H9 (cell line): ENCODE data around the gene RNF213. TPM values are rescaled to one million over a fixed set of nuclear protein-coding genes. Genes with fewer than 3 reads are reported as not detected.

Experiments used
- DNase-seq: peaks from one replicate; pipeline ENCODE4 v3.0.0-alpha.2; 2017
- H2AFZ ChIP-seq: one replicate; pipeline ENCODE4 v1.6.1; 2013; ENCODE audit warnings: mild to moderate bottlenecking, low read length, control low read depth, moderate library complexity
- H2AK5ac ChIP-seq: 2 replicates; pipeline ENCODE4 v1.6.1; 2013; ENCODE audit warnings: low read length, control low read depth, mixed read lengths; ENCODE audit not compliant: insufficient read length
- H2BK120ac ChIP-seq: one replicate; pipeline ENCODE4 v1.6.1; 2013; ENCODE audit warnings: low read depth, mild to moderate bottlenecking, low read length, control low read depth, inconsistent platforms; ENCODE audit not compliant: poor library complexity, severe bottlenecking
- H2BK12ac ChIP-seq: 2 replicates; pipeline ENCODE4 v1.6.1; 2013; ENCODE audit warnings: low read length, control low read depth, mixed read lengths, low read depth; ENCODE audit not compliant: insufficient read length
- H2BK15ac ChIP-seq: 2 replicates; pipeline ENCODE4 v1.6.1; 2013; ENCODE audit warnings: low read depth, low read length, control low read depth
- H2BK20ac ChIP-seq: one replicate; pipeline ENCODE4 v1.6.1; 2013; ENCODE audit warnings: low read depth, mild to moderate bottlenecking, low read length, control low read depth, inconsistent platforms; ENCODE audit not compliant: poor library complexity, severe bottlenecking
- H2BK5ac ChIP-seq: 2 replicates; pipeline ENCODE4 v1.6.1; 2013; ENCODE audit warnings: low read length, control low read depth, mixed read lengths; ENCODE audit not compliant: insufficient read length
- H3K14ac ChIP-seq: 2 replicates; pipeline ENCODE4 v1.6.1; 2013; ENCODE audit warnings: low read length, control low read depth; ENCODE audit not compliant: insufficient read depth
- H3K18ac ChIP-seq: 2 replicates; pipeline ENCODE4 v1.6.1; 2013; ENCODE audit warnings: low read depth, mild to moderate bottlenecking, mixed read lengths, low read length, control low read depth; ENCODE audit not compliant: insufficient read length
- H3K23ac ChIP-seq: 2 replicates; pipeline ENCODE4 v1.6.1; 2013; ENCODE audit warnings: low read length, control low read depth, mixed read lengths, low read depth; ENCODE audit not compliant: insufficient read length
- H3K23me2 ChIP-seq: 2 replicates; pipeline ENCODE4 v1.6.1; 2013; ENCODE audit warnings: low read depth, mild to moderate bottlenecking, mixed read lengths, low read length, control low read depth; ENCODE audit not compliant: insufficient read length, poor library complexity, severe bottlenecking
- H3K27ac ChIP-seq: 2 replicates; pipeline ENCODE4 v1.5.1; 2013; ENCODE audit warnings: low read length, control low read depth, mixed read lengths, low read depth; ENCODE audit not compliant: insufficient read length
- H3K27me3 ChIP-seq: 2 replicates; pipeline ENCODE4 v1.6.1; 2013; ENCODE audit warnings: low read length, control low read depth, inconsistent platforms; ENCODE audit not compliant: insufficient read depth
- H3K4ac ChIP-seq: 2 replicates; pipeline ENCODE4 v1.6.1; 2013; ENCODE audit warnings: low read depth, mild to moderate bottlenecking, control low read depth, inconsistent platforms, low read length, moderate library complexity
- H3K4me1 ChIP-seq: 2 replicates; pipeline ENCODE4 v1.6.1; 2013; ENCODE audit warnings: low read length, control low read depth, inconsistent platforms; ENCODE audit not compliant: insufficient read depth
- H3K4me2 ChIP-seq: 2 replicates; pipeline ENCODE4 v1.6.1; 2013; ENCODE audit warnings: low read length, control low read depth, mixed read lengths; ENCODE audit not compliant: insufficient read length, insufficient read depth
- H3K56ac ChIP-seq: 2 replicates; pipeline ENCODE4 v1.6.1; 2013; ENCODE audit warnings: low read depth, mild to moderate bottlenecking, mixed read lengths, low read length, control low read depth; ENCODE audit not compliant: insufficient read length
- H3K79me1 ChIP-seq: 2 replicates; pipeline ENCODE4 v1.6.1; 2013; ENCODE audit warnings: low read depth, mild to moderate bottlenecking, moderate library complexity, low read length, control low read depth, inconsistent platforms; ENCODE audit not compliant: insufficient read depth, poor library complexity, severe bottlenecking
- H3K79me2 ChIP-seq: 2 replicates; pipeline ENCODE4 v1.6.1; 2013; ENCODE audit warnings: low read length, control low read depth, inconsistent platforms; ENCODE audit not compliant: insufficient read depth
- H3K9ac ChIP-seq: 2 replicates; pipeline ENCODE4 v1.6.1; 2013; ENCODE audit warnings: low read length, control low read depth, mixed read lengths; ENCODE audit not compliant: insufficient read length; ENCODE audit errors: extremely low read depth
- H3K9me3 ChIP-seq: one replicate; pipeline ENCODE4 v1.6.1; 2013; ENCODE audit warnings: low read depth, low read length, inconsistent platforms; ENCODE audit not compliant: control insufficient read depth
- H3T11ph ChIP-seq: one replicate; pipeline ENCODE4 v1.6.1; 2013; ENCODE audit warnings: mild to moderate bottlenecking, low read length, control low read depth, inconsistent platforms
- H4K20me1 ChIP-seq: one replicate; pipeline ENCODE4 v1.6.1; 2013; ENCODE audit not compliant: control insufficient read depth, insufficient read length, insufficient read depth
- H4K5ac ChIP-seq: 2 replicates; pipeline ENCODE4 v1.6.1; 2013; ENCODE audit warnings: low read depth, mild to moderate bottlenecking, mixed read lengths, low read length, control low read depth; ENCODE audit not compliant: insufficient read length
- H4K8ac ChIP-seq: replicated peaks from 2 replicates; pipeline ENCODE4 v1.6.1; 2013; ENCODE audit warnings: low read length, control low read depth, mixed read lengths, low read depth; ENCODE audit not compliant: insufficient read length
- H4K91ac ChIP-seq: 2 replicates; pipeline ENCODE4 v1.6.1; 2013; ENCODE audit warnings: low read depth, mild to moderate bottlenecking, moderate library complexity, mixed read lengths, low read length, control low read depth; ENCODE audit not compliant: insufficient read length
- H3K27ac Mint-ChIP-seq, 3 experiments: 2 replicates in 2 of 3; 3 replicates in 1 of 3; pipeline ENCODE4 v1.8.0; 2020 to 2021; ENCODE audit warnings: mixed read lengths in 3 of 3, mild to moderate bottlenecking in 1 of 3, moderate library complexity in 1 of 3
- H3K27me3 Mint-ChIP-seq: 2 replicates; pipeline ENCODE4 v1.8.0; 2021; ENCODE audit warnings: low read depth, mild to moderate bottlenecking, moderate library complexity, mixed read lengths
- H3K36me3 Mint-ChIP-seq, 3 experiments: 2 replicates in 2 of 3; 3 replicates in 1 of 3; pipeline ENCODE4 v1.8.0; 2020 to 2021; ENCODE audit warnings: low read depth in 3 of 3, mixed read lengths in 3 of 3; ENCODE audit not compliant: insufficient read depth in 1 of 3
- H3K4me1 Mint-ChIP-seq, 2 experiments: 2 replicates each; pipeline ENCODE4 v1.8.0; 2020; ENCODE audit warnings: mixed read lengths in 2 of 2
- H3K4me3 Mint-ChIP-seq, 2 experiments: 2 replicates in 1 of 2; 3 replicates in 1 of 2; pipeline ENCODE4 v1.8.0; 2020 to 2021; ENCODE audit warnings: mild to moderate bottlenecking in 2 of 2, mixed read lengths in 2 of 2, moderate library complexity in 1 of 2
- H3K9me3 Mint-ChIP-seq, 2 experiments: 2 replicates in 1 of 2; 3 replicates in 1 of 2; pipeline ENCODE4 v1.8.0; 2020; ENCODE audit warnings: mild to moderate bottlenecking in 2 of 2, mixed read lengths in 2 of 2, moderate library complexity in 1 of 2
- CTCF ChIP-seq: fragments of 200-600 bp; sonication (generic); conservative IDR thresholded peaks from 3 replicates; pipeline ENCODE4 v1.8.0; 2021; ENCODE audit warnings: antibody characterized with exemption, mild to moderate bottlenecking
- WGBS: extraction: QIAGEN DNeasy Blood & Tissue Kit; methylation state at CpG from one replicate; pipeline ENCODE4 v1.1.7; 2013; ENCODE audit warnings: missing lambda C conversion rate, low lambda C conversion rate, mixed read lengths; ENCODE audit not compliant: insufficient read length; ENCODE audit errors: extremely low coverage; 5-methylcytosine and 5-hydroxymethylcytosine counted together
- total RNA-seq: library from RNA; stranded (reverse); gene quantifications from 2 replicates; pipeline ENCODE4 v1.2.1, GENCODE V29; 2021

RNF213 gene
- total RNA-seq, 1 experiment from 2014 or later, result 34.3 TPM

- Histone ChIP-seq H3K18ac (no peak overlapping the region), H4K5ac (no peak overlapping the region), H3K79me2 (no peaks in the 10 kb centered on the region), H3K23ac (no peak overlapping the region), H2BK20ac (no peak overlapping the region), H2AK5ac (no peak overlapping the region), H3T11ph (no peak overlapping the region), H2BK120ac (no peak overlapping the region), H4K20me1 (no peaks in the 10 kb centered on the region), H3K14ac (no peak overlapping the region), H4K8ac (no peak overlapping the region), H2BK15ac (no peak overlapping the region), H3K79me1 (no peaks in the 10 kb centered on the region), H3K27me3 (no peaks in the 10 kb centered on the region), H4K91ac (no peak overlapping the region), H3K4ac (no peak overlapping the region), H3K56ac (no peak overlapping the region), H3K9ac (no peak overlapping the region), H2BK5ac (no peak overlapping the region), H2AFZ (no peak overlapping the region), H2BK12ac (no peak overlapping the region), H3K4me2 (peak overlapping the region; percentile 23), H3K4me1 (peaks cover 10% of the 10 kb centered on the region; the same call in 1 of the 2 replicates), H3K23me2 (no peaks in the 10 kb centered on the region), H3K27ac (no peak overlapping the region), H3K9me3 (no peaks in the 10 kb centered on the region)
- Mint-ChIP-seq H3K36me3 (peaks cover 6 to 9% (median 6%) of the 10 kb centered on the region in 3 experiments; a peak in 6 of 7 replicates), H3K27ac (peak overlapping the region; percentile 89 to 97 (median 95); a peak in 5 of 7 replicates), H3K27me3 (no peaks in the 10 kb centered on the region), H3K9me3 (no peaks in the 10 kb centered on the region; a peak in 1 of 5 replicates), H3K4me1 (peaks cover 40 to 53% of the 10 kb centered on the region in 2 experiments), H3K4me3 (peak overlapping the region; percentile 78 to 89)
- TF ChIP-seq CTCF, result no peak
- no CpG with 5 or more reads among the region's 63 CpGs for WGBS
- DNase-seq, result peak; percentile 82
Observed at GRCh38 chr17:80260069-80260535, 550 bp upstream of the RNF213 start.
